NCI-H1436 treated with DMSO at 0.1 percent for 48 hours (cell line): ENCODE data around the gene CEP164.
"Not testable (repeated sequence)": the region's sequence is repeated elsewhere in the genome, so short reads cannot be mapped to it uniquely, and the experiment has no call there.

Experiments used
- DNase-seq: peaks from one replicate; lab custom pipeline; 2025; lab: John Stamatoyannopoulos, UW

The CEP164 gene

DNA sequence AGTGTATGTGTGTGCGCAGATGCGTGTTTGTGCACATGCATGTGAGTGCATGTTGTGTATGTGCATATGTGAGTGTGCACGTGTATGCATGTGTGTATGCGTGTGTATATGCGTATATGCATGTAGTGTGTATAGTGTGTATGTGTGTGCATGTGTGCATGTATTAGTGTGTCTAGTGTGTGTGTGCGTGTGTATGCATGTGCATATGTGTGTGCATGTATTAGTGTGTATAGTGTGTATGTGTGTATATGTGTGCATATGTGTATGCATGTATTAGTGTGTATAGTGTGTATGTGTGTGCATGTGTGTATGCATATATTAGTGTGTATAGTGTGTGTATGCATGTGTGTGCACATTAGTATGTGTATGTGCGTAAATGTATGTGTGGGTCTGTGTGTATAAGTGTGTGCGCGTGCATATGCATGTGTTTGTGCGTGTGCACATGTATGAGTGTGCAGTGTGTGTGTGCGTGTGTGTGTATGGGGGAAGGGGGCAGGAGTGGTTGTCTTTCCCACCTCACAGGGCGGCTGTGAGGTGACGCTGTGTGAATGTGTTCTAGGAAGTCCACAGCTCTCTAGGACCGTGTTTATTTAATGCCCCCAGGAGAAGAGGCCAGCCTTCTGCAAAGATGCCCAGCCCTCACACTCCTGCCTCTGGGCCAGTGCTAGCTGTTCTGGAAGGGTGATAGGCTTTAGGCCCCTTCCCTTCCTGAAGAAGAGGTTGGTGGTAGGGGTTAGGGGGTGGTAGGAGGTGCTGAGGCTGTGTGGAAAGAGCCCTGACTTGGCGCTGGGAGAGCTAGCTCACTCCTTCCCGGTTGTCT lies 114.6 kb downstream of the CEP164 start:
- no peak for DNase-seq

DNA sequence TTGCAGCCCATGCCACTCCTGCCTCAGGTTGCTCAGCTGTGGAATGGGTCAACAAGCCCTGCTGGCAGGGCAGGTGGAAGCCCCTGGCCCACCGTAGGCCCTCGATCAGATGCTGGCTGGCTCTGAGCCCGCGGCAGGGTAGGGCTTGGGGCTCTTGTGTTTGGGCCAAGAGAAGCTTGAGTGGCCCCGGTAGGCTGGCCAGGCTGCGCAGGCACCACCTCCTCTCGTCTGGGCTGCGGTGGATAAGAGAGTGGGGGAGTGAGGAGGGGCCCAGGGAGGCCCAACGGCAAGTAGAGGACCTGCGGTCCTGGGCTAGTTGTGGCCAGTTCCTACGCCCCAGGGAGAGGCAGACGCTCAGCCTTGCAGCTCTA lies 115.2 kb downstream of the CEP164 start:
- DNase-seq, result no peak

DNA sequence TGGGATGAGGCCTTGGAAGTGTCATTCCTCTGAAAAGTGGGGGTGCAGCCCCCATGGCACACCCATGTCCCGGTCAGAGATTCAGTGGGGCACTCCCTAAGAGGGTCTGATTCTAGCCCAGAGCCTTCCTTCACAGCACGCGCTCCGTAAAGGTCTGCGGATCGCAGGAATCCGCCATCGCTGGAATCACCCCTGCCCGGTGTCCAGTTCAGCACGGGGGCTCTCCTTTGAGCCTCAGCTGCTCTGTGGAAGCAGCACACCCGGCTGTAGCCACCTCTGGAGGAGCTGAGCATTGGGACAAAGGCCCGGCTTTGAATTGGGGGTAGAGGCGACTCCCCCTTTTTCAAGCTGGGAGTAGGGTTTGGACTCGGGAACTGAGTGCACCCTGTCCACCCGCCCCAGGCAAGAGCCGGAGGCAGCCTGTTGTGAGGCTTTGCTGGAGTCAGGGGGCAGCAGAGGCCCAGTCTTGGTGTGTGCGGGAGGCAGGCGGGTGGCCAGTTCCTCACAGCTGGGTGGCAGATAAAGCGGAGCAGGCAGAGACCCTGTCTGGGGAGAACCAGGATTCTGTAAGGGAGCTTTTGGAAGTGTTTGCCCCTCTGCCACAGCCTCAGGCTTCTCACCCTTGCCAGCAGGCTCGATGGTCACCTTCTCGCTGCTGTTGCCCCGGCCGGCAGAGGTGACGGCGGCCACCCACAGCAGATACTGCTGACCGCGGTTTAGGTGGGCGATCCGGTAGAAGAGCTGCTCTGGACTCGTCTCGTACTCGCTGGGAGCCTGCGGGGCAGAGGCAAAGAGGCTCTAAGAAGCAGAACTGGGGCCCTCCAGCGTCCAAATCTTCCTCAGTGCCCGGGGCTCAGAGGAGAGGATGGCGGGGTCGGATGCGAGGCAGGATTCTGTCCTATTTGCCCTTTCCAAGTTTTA lies 115.9 kb downstream of the CEP164 start:
- DNase-seq, result no peak

DNA sequence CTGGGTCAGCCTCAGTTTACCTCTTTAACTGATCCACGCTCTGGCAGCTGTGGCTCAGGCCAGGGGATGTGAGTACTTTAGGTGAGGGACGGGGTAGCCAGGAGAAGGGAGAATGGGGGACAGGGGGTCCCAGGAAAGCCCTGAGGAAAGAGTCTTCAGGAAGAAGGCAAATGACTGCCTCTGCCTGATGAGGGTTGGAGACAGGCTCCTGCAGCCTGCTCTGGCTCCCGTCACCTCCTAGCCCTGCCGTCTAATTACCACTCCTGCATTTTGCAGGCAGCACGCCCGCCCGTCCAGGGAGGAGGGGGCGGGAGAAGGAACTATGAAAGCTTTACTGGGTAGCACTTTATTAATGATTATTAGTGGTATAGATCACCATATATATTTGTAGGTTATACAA lies 116.6 kb downstream of the CEP164 start:
- DNase-seq, result no peak

- DNase-seq, result no peak
Measured at GRCh38 chr11:117444711-117445658, 117.3 kb downstream of the CEP164 start.

- no peak for DNase-seq
Measured at GRCh38 chr11:117449111-117449693, 121.5 kb downstream of the CEP164 start.

- DNase-seq, result no peak
Measured at GRCh38 chr11:117453886-117454563, 126.4 kb downstream of the CEP164 start.

GRCh38 chr11:117454564-117454917 lies 126.9 kb downstream of the CEP164 start:
- DNase-seq, result no peak

DNA sequence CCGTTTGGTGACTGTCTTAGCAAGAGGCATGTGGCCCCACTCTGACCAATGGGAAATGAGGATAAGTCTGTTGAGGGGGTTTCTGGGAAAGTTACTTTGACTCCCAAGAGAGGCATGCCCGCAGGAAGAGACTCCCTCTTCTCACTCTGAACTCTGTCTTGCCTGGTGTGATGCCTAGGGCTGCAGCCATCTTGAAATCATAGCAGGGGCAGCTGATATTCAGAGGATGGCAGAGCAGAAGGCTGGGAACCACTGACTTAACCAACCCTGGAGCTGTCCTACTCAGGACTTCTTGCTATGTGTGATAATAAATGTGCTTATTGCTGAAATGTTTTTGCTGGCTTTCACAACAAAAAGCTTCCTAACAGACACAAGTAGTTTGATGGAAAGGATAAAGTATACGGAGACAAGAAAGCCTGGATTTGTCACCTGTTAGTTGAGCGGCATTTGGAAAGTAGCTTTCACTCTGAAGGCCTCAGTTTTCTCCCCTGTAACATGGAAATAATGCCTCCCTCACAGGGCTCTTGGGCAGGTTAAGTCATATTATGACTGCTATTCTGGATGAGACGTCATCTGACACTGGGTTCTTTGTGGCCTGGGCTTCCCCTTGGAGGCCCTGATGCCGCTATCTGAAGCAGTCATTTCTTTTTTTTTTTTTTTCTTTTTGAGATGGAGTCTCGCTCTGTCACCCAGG lies 128.5 kb downstream of the CEP164 start:
- no peak for DNase-seq

DNA sequence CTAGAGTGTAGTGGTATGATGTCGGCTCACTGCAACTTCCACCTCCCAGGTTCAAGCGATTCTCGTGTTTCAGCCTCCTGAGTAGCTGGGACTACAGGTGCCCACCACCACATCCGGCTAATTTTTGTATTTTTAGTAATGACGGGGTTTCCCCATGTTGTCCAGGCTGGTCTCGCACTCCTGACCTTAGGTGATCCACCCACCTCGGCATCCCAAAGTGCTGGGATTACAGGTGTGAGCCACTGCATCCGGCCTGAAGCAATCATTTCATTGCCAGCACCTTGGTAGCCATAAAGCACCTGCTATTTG lies 129.0 kb downstream of the CEP164 start:
- DNase-seq, result not testable (repeated sequence)

DNA sequence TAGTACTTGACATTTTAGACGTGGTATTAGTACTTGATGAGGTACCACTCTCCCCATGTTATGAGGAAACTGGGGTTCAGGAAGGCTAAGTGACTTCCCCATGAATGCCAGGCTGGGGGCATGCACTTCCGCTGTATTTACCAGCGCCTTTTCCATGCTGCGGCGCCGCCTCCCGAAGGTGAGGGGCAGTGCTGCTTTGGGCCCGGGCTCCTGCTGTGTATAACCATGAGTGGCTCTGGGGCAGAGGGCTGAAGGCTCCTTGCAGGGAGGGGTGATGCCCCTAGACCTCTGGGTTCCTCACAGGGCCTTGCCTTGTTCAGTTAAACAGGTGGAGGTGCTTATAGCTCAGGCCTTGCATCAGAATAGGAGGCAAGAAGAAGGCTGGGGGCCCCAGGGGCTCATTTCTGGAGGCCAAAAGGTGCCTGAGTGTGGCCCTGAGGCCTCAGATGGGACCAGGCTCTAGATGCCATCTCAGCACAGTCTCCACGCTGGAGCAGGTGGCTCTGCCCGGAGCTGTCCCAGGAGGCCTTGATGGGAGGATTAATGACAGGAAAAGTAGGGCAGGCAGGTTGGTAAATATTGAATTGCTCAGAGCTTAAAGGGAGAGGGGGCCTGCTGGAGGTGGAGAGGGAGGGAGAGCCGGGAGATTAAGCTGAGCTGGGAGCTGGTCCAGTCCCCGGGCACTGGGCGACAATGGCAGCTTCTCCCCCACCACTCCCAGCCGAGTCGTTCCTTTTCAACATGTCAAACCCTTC lies 129.6 kb downstream of the CEP164 start:
- DNase-seq, result peak; percentile 90

- no peak for DNase-seq
Measured at GRCh38 chr11:117457835-117458234, 130.2 kb downstream of the CEP164 start.

GRCh38 chr11:117458275-117459122 lies 130.8 kb downstream of the CEP164 start:
- no peak for DNase-seq

DNA sequence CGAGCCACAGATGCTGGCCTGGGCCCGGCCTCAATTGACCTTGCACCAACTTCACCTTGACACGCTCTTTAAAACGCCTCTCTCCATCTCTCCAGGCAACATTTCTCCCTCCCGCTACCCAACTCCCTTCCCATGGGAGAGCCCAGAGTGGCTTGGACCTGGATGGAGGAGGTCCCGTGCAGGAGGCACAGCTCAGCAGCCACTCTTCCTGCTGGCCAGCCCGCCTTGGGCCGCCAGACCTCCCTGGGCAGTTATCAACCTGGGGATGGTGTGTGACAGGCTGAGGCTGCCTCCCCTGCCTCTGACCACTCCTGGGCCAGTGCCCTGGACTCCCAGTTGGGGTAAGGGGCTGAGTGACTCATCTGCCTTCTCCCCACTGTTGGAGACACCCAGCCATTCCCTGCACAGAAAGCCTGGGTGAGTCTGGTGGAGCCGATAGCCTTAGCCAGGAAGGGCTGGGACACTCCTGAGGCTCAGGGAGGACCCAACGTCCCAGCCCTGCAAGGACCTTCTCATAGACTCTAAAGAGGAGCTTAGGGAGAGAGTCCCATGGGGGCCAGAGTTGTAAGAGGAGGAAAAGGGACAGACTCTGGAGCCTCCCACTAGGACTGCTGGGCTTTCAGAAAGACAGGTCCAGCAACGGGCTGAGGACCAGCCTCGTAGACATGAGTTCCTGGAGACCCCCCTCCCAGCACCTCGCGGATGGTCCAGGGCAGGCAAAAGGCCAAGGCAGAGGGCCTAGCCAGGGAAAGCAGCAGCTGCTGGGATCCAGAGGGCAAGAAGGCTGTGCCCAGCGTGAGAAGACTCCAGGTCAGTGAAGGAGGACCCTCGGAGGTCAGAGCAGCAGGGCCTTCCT lies 131.7 kb downstream of the CEP164 start:
- DNase-seq, result no peak

DNA sequence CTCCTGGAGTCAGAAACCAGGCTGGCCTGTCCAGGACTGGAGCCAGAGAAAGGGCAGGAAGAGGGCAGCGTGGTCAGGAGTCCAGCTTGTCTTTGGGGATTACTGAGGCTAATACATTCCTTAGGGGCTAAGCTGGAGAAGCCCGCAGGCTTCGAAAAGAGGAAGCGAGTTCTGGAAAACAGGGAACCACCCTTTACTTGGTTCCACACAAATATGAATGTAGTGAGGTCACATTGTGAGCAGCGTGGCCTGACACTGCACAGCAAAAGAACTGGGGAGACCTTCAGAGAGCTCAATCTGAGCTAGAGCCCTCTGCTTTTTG lies 132.3 kb downstream of the CEP164 start:
- DNase-seq, result no peak

DNA sequence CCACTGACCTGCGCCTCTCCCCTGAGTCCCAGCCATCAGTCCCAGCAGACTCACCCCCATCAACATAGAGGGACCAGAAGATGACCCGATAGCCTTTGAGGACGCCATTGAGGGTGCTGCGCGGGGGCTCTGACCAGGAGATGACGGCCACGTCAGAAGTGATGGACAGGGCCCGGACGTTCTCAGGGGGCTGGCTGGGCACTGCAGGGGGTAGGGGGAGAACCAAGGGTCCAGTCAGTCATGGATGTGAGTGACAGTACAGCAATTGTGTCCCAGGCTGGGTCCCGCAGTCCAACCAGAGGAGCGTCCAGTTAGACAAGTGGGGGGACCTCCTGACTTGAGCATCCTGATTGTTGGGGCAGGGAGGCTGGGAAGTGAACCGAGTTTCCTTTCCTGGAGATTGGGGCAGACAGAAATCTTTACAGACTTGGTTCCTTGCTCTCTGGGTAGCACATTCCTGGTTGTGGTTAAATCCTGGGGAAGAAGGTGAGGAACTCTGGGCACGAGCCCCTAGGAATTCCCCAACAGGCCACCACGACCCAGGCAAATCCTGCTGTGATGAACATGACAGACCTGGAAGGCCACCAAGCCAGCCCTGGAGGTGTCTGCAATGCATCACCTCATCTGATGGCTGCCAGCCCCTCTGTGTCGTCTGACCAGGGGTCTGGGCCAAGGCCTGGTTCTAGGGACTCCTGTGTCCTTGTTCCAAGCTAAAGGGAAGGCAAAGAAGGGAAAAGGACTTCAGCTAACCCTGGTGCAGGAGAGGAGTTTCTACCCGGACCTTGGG lies 133.9 kb downstream of the CEP164 start:
- DNase-seq, result no peak

DNA sequence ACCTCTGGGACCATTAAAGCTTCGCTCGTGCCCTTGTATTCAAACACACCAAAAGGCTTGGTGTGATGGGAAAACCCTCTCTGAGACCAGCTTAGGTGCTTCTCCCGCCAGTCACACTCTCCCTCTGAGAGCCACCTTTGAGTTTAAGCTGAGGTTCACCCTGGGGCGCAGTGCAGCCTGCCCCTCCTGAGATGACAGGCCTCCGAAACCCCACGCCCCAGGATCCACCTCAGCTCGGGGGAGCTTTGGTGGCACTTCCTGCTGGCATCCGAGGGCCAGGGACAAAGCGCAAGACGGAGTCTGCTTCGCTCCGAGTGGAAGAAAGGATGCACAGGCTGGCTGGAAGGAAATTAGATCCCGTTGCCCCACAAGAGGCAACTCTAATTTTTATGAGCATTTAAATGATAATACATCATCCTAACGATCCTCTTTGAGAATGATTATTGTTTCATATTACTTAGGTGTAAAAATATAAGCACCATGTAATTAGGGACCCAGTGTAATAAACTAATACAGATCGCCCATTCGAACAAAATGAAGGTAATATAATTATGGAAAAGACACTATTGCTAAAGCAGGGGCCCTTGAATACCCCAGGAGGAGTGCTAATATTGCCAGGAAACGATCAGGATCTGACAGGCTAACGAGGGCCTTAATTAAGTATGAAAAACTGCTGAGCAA lies 134.7 kb downstream of the CEP164 start:
- DNase-seq, result no peak
